GM12873 (cell line): ENCODE measurements around the gene PAX6.

Experiments
- TF ChIP-seq, protein P1 (sequence below): IDR thresholded peaks from 2 replicates; pipeline ENCODE4 v1.5.1; 2012; ENCODE audit warnings: low read depth, mild to moderate bottlenecking, moderate library complexity, low read length, control low read depth; ENCODE audit not compliant: insufficient read depth; ENCODE audit errors: missing control alignments

Gene PAX6

GRCh38 chr11:31844351-31844750 is 33.2 kb upstream of the PAX6 start:
- TF ChIP-seq, protein P1, sequence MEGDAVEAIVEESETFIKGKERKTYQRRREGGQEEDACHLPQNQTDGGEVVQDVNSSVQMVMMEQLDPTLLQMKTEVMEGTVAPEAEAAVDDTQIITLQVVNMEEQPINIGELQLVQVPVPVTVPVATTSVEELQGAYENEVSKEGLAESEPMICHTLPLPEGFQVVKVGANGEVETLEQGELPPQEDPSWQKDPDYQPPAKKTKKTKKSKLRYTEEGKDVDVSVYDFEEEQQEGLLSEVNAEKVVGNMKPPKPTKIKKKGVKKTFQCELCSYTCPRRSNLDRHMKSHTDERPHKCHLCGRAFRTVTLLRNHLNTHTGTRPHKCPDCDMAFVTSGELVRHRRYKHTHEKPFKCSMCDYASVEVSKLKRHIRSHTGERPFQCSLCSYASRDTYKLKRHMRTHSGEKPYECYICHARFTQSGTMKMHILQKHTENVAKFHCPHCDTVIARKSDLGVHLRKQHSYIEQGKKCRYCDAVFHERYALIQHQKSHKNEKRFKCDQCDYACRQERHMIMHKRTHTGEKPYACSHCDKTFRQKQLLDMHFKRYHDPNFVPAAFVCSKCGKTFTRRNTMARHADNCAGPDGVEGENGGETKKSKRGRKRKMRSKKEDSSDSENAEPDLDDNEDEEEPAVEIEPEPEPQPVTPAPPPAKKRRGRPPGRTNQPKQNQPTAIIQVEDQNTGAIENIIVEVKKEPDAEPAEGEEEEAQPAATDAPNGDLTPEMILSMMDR = no peak

- TF ChIP-seq, protein P1 = no peak
These were observed 30.3 kb upstream of the PAX6 start for GRCh38 chr11:31841435-31841834.

GRCh38 chr11:31834237-31834636 is 23.1 kb upstream of the PAX6 start:
- TF ChIP-seq, protein P1 = peak; percentile 22

DNA sequence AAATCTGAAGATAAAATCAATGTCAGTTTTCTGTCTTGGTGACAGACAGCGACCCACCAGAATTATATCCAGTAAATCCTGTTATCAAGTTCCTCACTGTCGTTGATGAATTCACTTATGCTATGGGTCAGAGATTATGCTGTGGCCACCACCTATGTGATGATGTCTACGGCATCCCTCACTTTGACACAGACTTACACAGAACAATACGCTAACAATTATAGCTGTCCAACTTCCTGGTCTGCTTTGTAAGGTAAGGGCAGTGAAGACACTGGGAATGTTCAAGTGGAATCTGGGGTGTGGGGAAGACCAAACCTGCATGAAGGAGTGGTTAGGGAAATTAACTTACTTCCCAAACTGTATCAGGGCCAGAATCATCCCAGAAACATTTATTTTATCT is 19.3 kb upstream of the PAX6 start:
- TF ChIP-seq, protein P1 = no peak

- TF ChIP-seq, protein P1 = no peak
These were observed 17.1 kb upstream of the PAX6 start for GRCh38 chr11:31828217-31828616.

- TF ChIP-seq, protein P1 = no peak
These were observed 16.5 kb upstream of the PAX6 start for GRCh38 chr11:31827455-31828206.

DNA sequence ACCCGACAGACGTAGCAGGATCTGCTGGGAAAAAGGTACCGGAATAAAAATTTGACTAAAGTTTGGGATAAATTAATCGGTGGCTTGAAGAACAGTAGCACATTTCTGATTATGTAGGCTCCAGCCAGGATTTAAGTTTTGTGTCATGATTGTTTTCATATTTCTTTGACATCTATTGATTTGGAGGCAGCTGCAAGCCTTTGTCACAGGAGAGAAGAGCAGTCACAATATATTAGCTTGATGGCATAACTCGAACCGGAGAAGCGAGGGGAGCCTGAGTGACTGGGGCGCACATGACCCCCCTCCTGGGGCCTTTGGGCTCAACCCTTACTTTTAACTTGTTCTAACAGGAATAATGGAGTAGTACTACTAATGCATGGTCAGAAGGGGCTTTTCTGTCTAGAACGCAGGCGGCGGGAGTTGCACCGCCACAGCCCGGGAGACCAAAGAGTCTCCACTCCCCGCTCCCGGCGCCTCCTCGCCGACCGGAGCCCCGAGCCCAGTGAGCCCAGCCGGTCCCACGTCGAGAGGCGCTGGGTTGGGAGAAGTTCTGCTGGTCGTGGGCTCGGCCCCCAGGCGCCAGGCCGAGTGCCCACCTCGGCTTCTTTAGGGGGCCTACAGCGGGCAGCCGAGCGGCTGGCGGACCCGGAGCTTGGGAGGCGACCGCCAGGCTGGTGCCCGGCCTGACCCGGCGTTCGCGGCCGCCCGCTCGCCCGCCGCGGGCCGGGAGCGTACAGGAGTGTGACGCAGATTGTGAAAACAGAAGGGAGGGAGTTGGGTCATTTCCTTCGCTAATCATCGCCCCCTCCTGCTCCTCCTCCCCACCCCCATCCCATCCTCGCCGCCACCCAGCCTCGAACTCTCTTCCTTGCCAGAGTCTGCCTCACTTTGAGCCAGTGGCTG is 15.7 kb upstream of the PAX6 start:
- TF ChIP-seq, protein P1 = no peak
